Skeletal muscle tissue (tissue), 4 donors: Measurements from ENCODE around the gene CHD6. TPM values are rescaled to one million over a fixed set of nuclear protein-coding genes. Genes with fewer than 3 reads are reported as not detected.
"Not testable (repeated sequence)": the region's sequence is repeated elsewhere in the genome, so short reads cannot be mapped to it uniquely, and the experiment has no call there.

Experiments used
- H3K27ac ChIP-seq: one replicate; pipeline ENCODE4 v1.7.0; 2013; ENCODE audit warnings: mild to moderate bottlenecking, low read depth, low read length, inconsistent platforms
- H3K27me3 ChIP-seq, 3 donors: one replicate each; pipeline ENCODE4 v1.7.0; 2013; ENCODE audit warnings: low read length in 3 of 3; ENCODE audit not compliant: control insufficient read depth in 3 of 3, insufficient read depth in 3 of 3
- H3K36me3 ChIP-seq, 3 donors: one replicate each; pipeline ENCODE4 v1.7.0; 2013; ENCODE audit warnings: low read length in 3 of 3; ENCODE audit not compliant: control insufficient read depth in 3 of 3, insufficient read depth in 3 of 3
- H3K4me1 ChIP-seq, 3 donors: one replicate each; pipeline ENCODE4 v1.7.0; 2013; ENCODE audit warnings: low read length in 3 of 3, mild to moderate bottlenecking in 3 of 3; ENCODE audit not compliant: control insufficient read depth in 3 of 3, insufficient read depth in 3 of 3
- H3K4me3 ChIP-seq, 3 donors: one replicate each; pipeline ENCODE4 v1.7.0; 2013; ENCODE audit warnings: low read length in 3 of 3
- H3K9ac ChIP-seq, 3 donors: one replicate each; pipeline ENCODE4 v1.7.0; 2013; ENCODE audit warnings: low read length in 3 of 3, mild to moderate bottlenecking in 3 of 3, moderate library complexity in 2 of 3, low read depth in 1 of 3
- H3K9me3 ChIP-seq, 3 donors: one replicate each; pipeline ENCODE4 v1.7.0; 2013; ENCODE audit warnings: low read length in 3 of 3; ENCODE audit not compliant: control insufficient read depth in 3 of 3
- total RNA-seq: library from RNA; depleted of rRNA; stranded (reverse); fragments of >200 nt; gene quantifications from one replicate; pipeline ENCODE4 v1.2.3, GENCODE V29; 2014
- donor health status: Osteomylitis.

CHD6 gene
- total RNA-seq, 1 donor from 2014 or later: 45.9 TPM

- Histone ChIP-seq H3K27me3 (no peaks in the 10 kb centered on the region), H3K27ac (no peak overlapping the region), H3K9me3 (no peaks in the 10 kb centered on the region), H3K36me3 (no peaks in the 10 kb centered on the region), H3K9ac (no peak overlapping the region), H3K4me1 (no peaks in the 10 kb centered on the region), H3K4me3 (no peak overlapping the region)
These were observed 65.7 kb downstream of the CHD6 start for GRCh38 chr20:41552295-41553068.

DNA sequence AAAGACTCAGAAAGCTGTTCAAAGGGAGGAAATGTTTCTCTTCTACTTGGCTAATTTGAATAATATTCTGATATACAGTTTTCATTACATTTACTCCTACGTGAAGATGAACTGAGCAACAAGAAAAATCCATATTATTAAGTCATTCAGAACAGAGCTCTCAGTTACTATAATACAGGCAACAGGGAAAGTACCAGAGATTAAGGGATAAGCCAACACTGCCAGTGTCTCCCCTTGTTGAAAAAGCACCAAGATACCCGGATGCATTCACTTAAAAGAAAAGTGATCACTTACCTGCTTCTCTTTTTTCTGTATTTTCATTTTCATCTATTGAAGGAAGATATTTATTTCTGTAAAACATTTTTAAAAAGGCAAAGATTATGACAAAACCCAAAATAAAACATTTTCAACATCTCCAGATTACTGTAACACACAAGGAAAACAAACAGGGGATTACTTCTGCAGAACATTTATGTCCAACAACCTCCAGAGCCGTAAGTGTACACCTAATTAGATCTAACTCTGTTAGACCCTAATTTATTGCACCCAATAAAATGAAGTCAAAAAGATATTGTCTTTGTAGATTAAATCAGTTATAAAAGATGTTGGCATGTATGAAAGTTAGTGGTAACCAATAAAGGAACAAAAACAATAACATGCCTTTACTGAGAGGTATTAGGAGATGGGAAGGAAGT, 67.0 kb downstream of the CHD6 start:
- no peak overlapping the region for H3K27ac ChIP-seq
- H3K27me3 ChIP-seq: no peaks in the 10 kb centered on the region
- no peaks in the 10 kb centered on the region for H3K9me3 ChIP-seq
- no peak overlapping the region for H3K4me3 ChIP-seq
- no peaks in the 10 kb centered on the region for H3K36me3 ChIP-seq
- no peaks in the 10 kb centered on the region for H3K4me1 ChIP-seq
- H3K9ac ChIP-seq: no peak overlapping the region

GRCh38 chr20:41547221-41547620, 71.0 kb downstream of the CHD6 start:
- no peaks in the 10 kb centered on the region for H3K9me3 ChIP-seq
- no peak overlapping the region for H3K27ac ChIP-seq
- H3K9ac ChIP-seq: no peak overlapping the region
- H3K27me3 ChIP-seq: no peaks in the 10 kb centered on the region
- no peaks in the 10 kb centered on the region for H3K4me1 ChIP-seq
- H3K4me3 ChIP-seq: no peak overlapping the region
- H3K36me3 ChIP-seq: no peaks in the 10 kb centered on the region

GRCh38 chr20:41546535-41546934, 71.6 kb downstream of the CHD6 start:
- Histone ChIP-seq H3K27me3 (no peaks in the 10 kb centered on the region), H3K9ac (no peak overlapping the region), H3K27ac (no peak overlapping the region), H3K9me3 (no peaks in the 10 kb centered on the region), H3K36me3 (no peaks in the 10 kb centered on the region), H3K4me3 (no peak overlapping the region), H3K4me1 (no peaks in the 10 kb centered on the region)

GRCh38 chr20:41544472-41544871, 73.7 kb downstream of the CHD6 start:
- H3K9ac ChIP-seq: no peak overlapping the region
- no peaks in the 10 kb centered on the region for H3K9me3 ChIP-seq
- H3K4me3 ChIP-seq: no peak overlapping the region
- H3K27ac ChIP-seq: no peak overlapping the region
- no peaks in the 10 kb centered on the region for H3K4me1 ChIP-seq
- H3K27me3 ChIP-seq: no peaks in the 10 kb centered on the region
- peaks cover 0 to 2% (median 0%) of the 10 kb centered on the region in 3 donors for H3K36me3 ChIP-seq

DNA sequence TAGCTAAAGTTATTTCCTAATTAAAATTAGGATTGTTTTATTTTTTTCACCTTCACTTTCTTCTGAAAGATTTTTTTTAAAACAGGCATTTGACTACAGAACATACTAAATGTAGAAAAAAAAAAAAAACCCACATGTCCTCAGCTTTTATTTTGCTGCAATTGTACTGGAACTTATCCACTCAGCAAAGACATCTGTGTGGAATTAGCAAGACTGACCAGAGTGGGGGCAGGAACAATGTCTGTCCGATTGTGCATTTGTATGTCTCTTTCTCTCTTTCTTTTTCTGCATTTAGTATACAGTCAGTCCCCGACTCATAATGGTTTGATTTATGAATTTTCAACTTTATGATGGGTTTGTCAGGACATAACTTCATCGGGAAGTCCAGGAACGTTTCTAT, 77.3 kb downstream of the CHD6 start:
- Histone ChIP-seq H3K9me3 (no peaks in the 10 kb centered on the region), H3K27ac (no peak overlapping the region), H3K36me3 (peaks cover 0 to 3% (median 0%) of the 10 kb centered on the region in 3 donors), H3K4me3 (no peak overlapping the region), H3K4me1 (no peaks in the 10 kb centered on the region), H3K27me3 (no peaks in the 10 kb centered on the region), H3K9ac (no peak overlapping the region)

- Histone ChIP-seq H3K27me3 (no peaks in the 10 kb centered on the region), H3K9ac (no peak overlapping the region), H3K27ac (no peak overlapping the region), H3K36me3 (peaks cover 0 to 3% (median 0%) of the 10 kb centered on the region in 3 donors), H3K4me3 (no peak overlapping the region), H3K9me3 (no peaks in the 10 kb centered on the region), H3K4me1 (no peaks in the 10 kb centered on the region)
These were observed 77.7 kb downstream of the CHD6 start for GRCh38 chr20:41540459-41540858.

DNA sequence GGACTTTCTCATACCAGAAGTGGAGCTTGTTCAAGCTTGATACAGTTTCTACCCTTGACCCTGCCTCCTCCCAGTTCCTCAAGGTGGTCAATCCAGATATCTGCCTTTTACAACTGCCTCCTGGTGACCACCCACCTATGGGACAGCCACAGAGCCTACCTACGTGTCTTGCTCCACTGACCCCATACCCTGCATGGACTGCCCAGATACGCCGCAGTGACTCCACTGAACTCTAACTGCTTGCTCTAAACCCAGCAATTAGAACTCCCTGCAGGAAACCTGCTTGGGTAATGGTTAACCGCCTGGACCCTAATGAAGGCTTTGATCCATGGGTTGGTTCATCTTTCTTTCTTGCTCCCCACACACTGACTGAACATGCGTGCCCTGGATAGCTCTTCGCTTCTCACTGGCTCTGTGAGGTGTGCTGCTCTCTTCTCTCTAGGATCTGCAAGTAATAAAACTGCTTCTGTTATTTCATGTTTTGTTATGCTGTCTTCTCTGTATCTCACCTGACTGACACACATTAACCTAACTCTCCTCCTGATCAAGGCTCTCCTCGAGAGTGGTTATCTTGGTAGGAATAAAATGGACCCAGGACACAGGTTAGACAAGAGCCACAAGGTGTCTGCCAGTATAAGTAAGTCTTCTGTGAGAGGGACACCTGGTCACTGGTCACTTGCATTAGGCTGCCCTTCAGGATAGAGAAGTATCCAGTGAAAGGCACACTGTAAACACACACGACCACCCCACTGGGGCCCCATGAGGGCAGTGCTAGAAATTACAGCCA, 79.2 kb downstream of the CHD6 start:
- H3K27me3 ChIP-seq: no peaks in the 10 kb centered on the region
- no peak overlapping the region for H3K27ac ChIP-seq
- no peak overlapping the region for H3K4me3 ChIP-seq
- no peaks in the 10 kb centered on the region for H3K9me3 ChIP-seq
- no peak overlapping the region for H3K9ac ChIP-seq
- peaks cover 0 to 2% (median 2%) of the 10 kb centered on the region in 3 donors for H3K4me1 ChIP-seq
- peaks cover 0 to 3% (median 0%) of the 10 kb centered on the region in 3 donors for H3K36me3 ChIP-seq

DNA sequence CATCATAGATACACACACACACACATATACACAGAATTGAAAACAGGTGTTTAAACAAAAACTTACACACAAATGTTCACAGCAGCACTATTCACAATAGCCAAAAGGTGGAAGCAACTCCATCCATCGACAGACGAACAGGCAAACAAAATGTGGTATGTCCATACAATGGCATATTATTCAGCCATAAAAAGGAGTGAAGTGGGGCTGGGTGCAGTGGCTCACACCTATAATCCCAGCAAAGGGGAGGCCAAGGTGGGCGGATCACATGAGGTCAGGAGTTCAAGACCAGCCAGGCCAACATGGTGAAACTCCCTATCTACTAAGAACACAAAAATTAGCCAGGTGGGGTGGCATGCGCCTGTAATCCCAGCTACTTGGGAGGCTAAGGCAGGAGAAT, 80.3 kb downstream of the CHD6 start:
- Histone ChIP-seq H3K4me1 (peaks cover 0 to 2% (median 2%) of the 10 kb centered on the region in 3 donors), H3K4me3 (no peak overlapping the region), H3K9ac (no peak overlapping the region), H3K9me3 (no peaks in the 10 kb centered on the region), H3K27ac (no peak overlapping the region), H3K36me3 (peaks cover 1 to 6% (median 4%) of the 10 kb centered on the region in 3 donors), H3K27me3 (no peaks in the 10 kb centered on the region)

DNA sequence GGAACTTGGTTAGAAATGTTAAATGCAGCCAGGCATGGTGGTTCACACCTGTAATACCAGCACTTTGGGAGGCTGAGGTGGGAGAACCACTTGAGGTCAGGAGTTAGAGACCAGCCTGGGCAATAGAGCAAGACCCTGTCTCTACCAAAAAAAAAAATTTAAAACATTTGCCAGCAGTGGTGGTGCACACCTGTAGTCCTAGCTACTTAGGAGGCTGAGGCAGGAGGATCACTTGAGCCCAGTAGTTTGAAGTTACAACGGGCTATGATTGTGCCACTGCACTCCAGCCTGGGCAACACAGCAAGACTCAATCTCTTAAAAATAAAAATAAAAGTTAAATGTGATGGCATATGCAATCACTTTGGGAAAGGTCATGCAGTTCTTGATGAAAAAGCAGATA, 82.6 kb downstream of the CHD6 start:
- peaks cover 8 to 16% (median 9%) of the 10 kb centered on the region in 3 donors for H3K36me3 ChIP-seq
- not testable (repeated sequence) for H3K4me1 ChIP-seq

More for the DNA sequence above, 82.6 kb downstream of the CHD6 start:
- H3K9me3 ChIP-seq, H3K27me3 ChIP-seq, H3K27ac ChIP-seq, H3K9ac ChIP-seq, H3K4me3 ChIP-seq: not testable (repeated sequence)
